Measurements from ENCODE around the gene OGA.
"Not testable (repeated sequence)": the region's sequence is repeated elsewhere in the genome, so short reads cannot be mapped to it uniquely, and the experiment has no call there.

The OGA gene

GRCh38 chr10:101817337-101818118 lies 716 bp downstream of the OGA start:
- Histone ChIP-seq H3K4me3 (ENCODE audit: low read length) (peak overlapping the region; percentile 97), H3K27ac (ENCODE audit: low read length) (peak overlapping the region; percentile 44), H3K9ac (ENCODE audit: low read depth, low read length) (peak overlapping the region; percentile 98), H3K36me3 (ENCODE audit: insufficient read depth, low read depth, low read length) (peaks cover 11% of the 10 kb centered on the region), H3K4me1 (ENCODE audit: insufficient read depth, low read length) (0 out of 2 replicates have a peak, but pooled peaks cover 5% of the 10 kb centered on the region), H3K9me3 (ENCODE audit: insufficient read depth, low read depth, low read length) (no peaks in the 10 kb centered on the region), H3K27me3 (ENCODE audit: insufficient read depth, low read length) (no peaks in the 10 kb centered on the region)

DNA sequence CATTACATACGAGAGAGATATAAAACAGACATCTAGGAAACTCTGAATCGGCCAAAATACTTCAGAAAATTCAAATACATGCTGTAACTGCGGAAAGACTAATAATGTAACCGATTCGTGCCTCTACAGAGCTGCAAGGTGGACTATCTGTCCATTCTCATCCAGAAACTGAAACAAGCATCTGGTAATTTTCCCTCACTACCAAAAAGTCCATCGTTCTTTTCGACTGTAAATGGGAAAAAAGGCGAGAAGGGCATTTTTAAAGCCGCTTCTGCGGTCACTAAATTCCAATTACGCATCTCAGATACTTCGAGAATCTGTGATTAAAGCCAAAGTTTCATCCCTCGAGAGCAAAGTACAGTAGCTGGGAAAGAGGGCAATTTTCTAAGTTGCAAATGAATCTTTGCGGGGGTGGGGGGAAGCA lies 1.3 kb downstream of the OGA start:
- Histone ChIP-seq H3K9ac (ENCODE audit: low read depth, low read length) (peak overlapping the region; percentile 98), H3K27ac (ENCODE audit: low read length) (peak overlapping the region; percentile 44), H3K4me1 (ENCODE audit: insufficient read depth, low read length) (0 out of 2 replicates have a peak, but pooled peaks cover 5% of the 10 kb centered on the region), H3K36me3 (ENCODE audit: insufficient read depth, low read depth, low read length) (peaks cover 17% of the 10 kb centered on the region), H3K27me3 (ENCODE audit: insufficient read depth, low read length) (no peaks in the 10 kb centered on the region), H3K9me3 (ENCODE audit: insufficient read depth, low read depth, low read length) (no peaks in the 10 kb centered on the region), H3K4me3 (ENCODE audit: low read length) (peak overlapping the region; percentile 97)

DNA sequence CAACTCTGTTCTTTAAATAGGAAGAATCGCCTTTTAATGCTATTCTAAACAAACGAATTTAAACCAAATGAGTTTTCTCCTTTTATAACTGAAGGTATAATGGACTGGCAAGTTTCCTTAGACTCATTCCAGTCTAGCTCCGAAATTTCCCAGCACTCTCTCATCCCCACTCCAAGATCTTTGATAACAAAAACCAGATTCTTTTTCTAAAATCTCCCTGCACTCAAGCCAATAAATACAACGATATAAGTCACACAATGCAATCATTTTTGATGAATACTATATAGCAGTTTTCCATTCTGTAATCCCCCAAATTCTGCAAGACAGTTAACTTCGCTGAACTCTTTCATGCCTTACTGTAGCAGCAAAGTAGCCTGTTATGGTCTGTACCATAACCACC lies 1.9 kb downstream of the OGA start:
- H3K4me1 ChIP-seq (ENCODE audit: insufficient read depth, low read length) = 0 out of 2 replicates have a peak, but pooled peaks cover 5% of the 10 kb centered on the region
- peaks cover 22% of the 10 kb centered on the region for H3K36me3 ChIP-seq (ENCODE audit: insufficient read depth, low read depth, low read length)
- no peaks in the 10 kb centered on the region for H3K27me3 ChIP-seq (ENCODE audit: insufficient read depth, low read length)
- H3K27ac ChIP-seq (ENCODE audit: low read length) = no peak overlapping the region
- no peaks in the 10 kb centered on the region for H3K9me3 ChIP-seq (ENCODE audit: insufficient read depth, low read depth, low read length)
- peak overlapping the region; percentile 97 for H3K4me3 ChIP-seq (ENCODE audit: low read length)
- H3K9ac ChIP-seq (ENCODE audit: low read depth, low read length) = peak overlapping the region; percentile 98

DNA sequence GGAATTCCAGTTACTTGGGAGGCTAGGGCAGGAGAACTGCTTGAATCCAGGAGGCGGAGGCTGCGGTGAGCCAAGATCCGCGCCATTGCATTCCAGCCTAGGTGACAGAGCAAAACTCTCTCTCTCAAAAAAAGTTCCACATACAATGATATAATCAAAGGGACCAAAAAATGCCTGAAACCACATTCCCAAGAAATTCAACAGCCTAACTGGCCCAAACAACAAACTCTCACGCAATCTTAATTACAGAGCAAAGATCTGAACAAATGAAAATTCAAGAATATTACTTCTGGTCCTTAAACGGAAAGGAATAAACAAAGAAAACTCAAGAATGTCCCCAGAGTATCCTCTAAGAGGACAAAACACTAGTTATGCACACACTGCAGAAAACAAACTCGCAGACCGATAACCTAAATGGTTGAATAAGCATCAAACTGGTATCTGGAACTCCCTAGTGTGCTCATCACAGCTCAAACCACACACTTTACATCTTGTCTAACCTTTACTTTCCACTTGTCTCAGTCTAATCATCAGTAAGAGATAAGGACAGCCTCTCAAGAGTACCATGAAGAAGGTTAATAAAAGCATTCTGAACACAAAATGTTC lies 3.7 kb downstream of the OGA start:
- Histone ChIP-seq H3K4me1 (ENCODE audit: insufficient read depth, low read length) (0 out of 2 replicates have a peak, but pooled peaks cover 5% of the 10 kb centered on the region), H3K27me3 (ENCODE audit: insufficient read depth, low read length) (no peaks in the 10 kb centered on the region), H3K9ac (ENCODE audit: low read depth, low read length) (peak overlapping the region; percentile 4; the same call in 1 of the 2 replicates), H3K36me3 (ENCODE audit: insufficient read depth, low read depth, low read length) (peaks cover 40% of the 10 kb centered on the region), H3K9me3 (ENCODE audit: insufficient read depth, low read depth, low read length) (no peaks in the 10 kb centered on the region), H3K4me3 (ENCODE audit: low read length) (peak overlapping the region; percentile 97), H3K27ac (ENCODE audit: low read length) (no peak overlapping the region)

- Histone ChIP-seq H3K27me3 (ENCODE audit: insufficient read depth, low read length) (no peaks in the 10 kb centered on the region), H3K4me1 (ENCODE audit: insufficient read depth, low read length) (0 out of 2 replicates have a peak, but pooled peaks cover 5% of the 10 kb centered on the region), H3K9me3 (ENCODE audit: insufficient read depth, low read depth, low read length) (no peaks in the 10 kb centered on the region), H3K9ac (ENCODE audit: low read depth, low read length) (no peak overlapping the region), H3K27ac (ENCODE audit: low read length) (no peak overlapping the region), H3K36me3 (ENCODE audit: insufficient read depth, low read depth, low read length) (peaks cover 60% of the 10 kb centered on the region), H3K4me3 (ENCODE audit: low read length) (no peak overlapping the region)
Observed at GRCh38 chr10:101812606-101813005, 5.6 kb downstream of the OGA start.

DNA sequence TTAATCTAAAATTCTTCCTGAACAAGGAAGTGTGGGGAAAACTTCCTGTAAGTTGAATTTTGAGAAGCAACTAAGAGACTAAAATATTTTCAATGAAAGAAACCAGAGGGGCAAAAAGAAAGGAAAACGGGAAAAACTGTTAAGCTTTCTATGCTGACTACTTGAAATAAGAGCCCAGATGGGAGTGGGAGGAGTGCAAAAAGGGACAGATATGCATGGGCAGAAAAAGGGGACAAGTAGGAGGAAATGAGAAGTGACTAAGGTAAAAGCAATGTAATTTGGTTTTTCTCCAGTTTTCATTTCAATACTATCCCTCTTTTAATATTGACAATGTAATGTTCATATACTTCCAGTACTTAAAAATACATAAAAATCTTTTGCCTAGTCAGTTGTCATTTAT lies 11.1 kb downstream of the OGA start:
- Histone ChIP-seq H3K27me3 (ENCODE audit: insufficient read depth, low read length) (no peaks in the 10 kb centered on the region), H3K9me3 (ENCODE audit: insufficient read depth, low read depth, low read length) (no peaks in the 10 kb centered on the region), H3K36me3 (ENCODE audit: insufficient read depth, low read depth, low read length) (peaks cover 97% of the 10 kb centered on the region), H3K4me1 (ENCODE audit: insufficient read depth, low read length) (no peaks in the 10 kb centered on the region), H3K27ac (ENCODE audit: low read length) (no peak overlapping the region), H3K9ac (ENCODE audit: low read depth, low read length) (no peak overlapping the region), H3K4me3 (ENCODE audit: low read length) (no peak overlapping the region)

GRCh38 chr10:101803511-101803910 lies 14.7 kb downstream of the OGA start:
- no peak overlapping the region for H3K9ac ChIP-seq (ENCODE audit: low read depth, low read length)
- H3K9me3 ChIP-seq (ENCODE audit: insufficient read depth, low read depth, low read length) = no peaks in the 10 kb centered on the region
- no peak overlapping the region for H3K27ac ChIP-seq (ENCODE audit: low read length)
- no peaks in the 10 kb centered on the region for H3K4me1 ChIP-seq (ENCODE audit: insufficient read depth, low read length)
- H3K27me3 ChIP-seq (ENCODE audit: insufficient read depth, low read length) = no peaks in the 10 kb centered on the region
- H3K36me3 ChIP-seq (ENCODE audit: insufficient read depth, low read depth, low read length) = peaks cover 97% of the 10 kb centered on the region
- no peak overlapping the region for H3K4me3 ChIP-seq (ENCODE audit: low read length)

- Histone ChIP-seq H3K9me3 (ENCODE audit: insufficient read depth, low read depth, low read length) (no peaks in the 10 kb centered on the region), H3K4me3 (ENCODE audit: low read length) (no peak overlapping the region), H3K9ac (ENCODE audit: low read depth, low read length) (no peak overlapping the region), H3K27ac (ENCODE audit: low read length) (no peak overlapping the region), H3K27me3 (ENCODE audit: insufficient read depth, low read length) (no peaks in the 10 kb centered on the region), H3K4me1 (ENCODE audit: insufficient read depth, low read length) (no peaks in the 10 kb centered on the region), H3K36me3 (ENCODE audit: insufficient read depth, low read depth, low read length) (peaks cover 100% of the 10 kb centered on the region)
Observed at GRCh38 chr10:101797403-101798059, 20.7 kb downstream of the OGA start.

GRCh38 chr10:101793526-101793925 lies 24.7 kb downstream of the OGA start:
- H3K9ac ChIP-seq (ENCODE audit: low read depth, low read length) = no peak overlapping the region
- no peaks in the 10 kb centered on the region for H3K9me3 ChIP-seq (ENCODE audit: insufficient read depth, low read depth, low read length)
- no peak overlapping the region for H3K27ac ChIP-seq (ENCODE audit: low read length)
- peaks cover 95% of the 10 kb centered on the region for H3K36me3 ChIP-seq (ENCODE audit: insufficient read depth, low read depth, low read length)
- H3K4me3 ChIP-seq (ENCODE audit: low read length) = no peak overlapping the region
- H3K4me1 ChIP-seq (ENCODE audit: insufficient read depth, low read length) = no peaks in the 10 kb centered on the region
- no peaks in the 10 kb centered on the region for H3K27me3 ChIP-seq (ENCODE audit: insufficient read depth, low read length)

DNA sequence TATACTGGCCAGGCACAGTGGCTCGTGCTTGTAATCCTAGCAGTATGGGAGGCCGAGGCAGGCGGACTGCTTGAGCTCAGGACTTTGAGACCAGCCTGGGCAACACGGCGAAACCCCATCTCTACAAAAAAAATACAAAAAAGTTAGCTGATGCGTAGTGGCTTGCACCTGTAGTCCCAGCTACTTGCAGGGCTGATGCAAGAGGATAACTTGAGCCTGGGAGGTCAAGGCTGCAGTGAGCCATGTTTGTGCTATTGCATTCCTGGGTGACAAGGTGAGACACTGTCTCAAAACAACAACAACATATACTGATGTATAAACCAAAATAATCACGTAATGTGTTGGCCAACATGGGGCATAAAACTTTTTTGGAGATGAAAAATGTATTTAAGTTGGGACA lies 28.6 kb downstream of the OGA start:
- peaks cover 92% of the 10 kb centered on the region for H3K36me3 ChIP-seq (ENCODE audit: insufficient read depth, low read depth, low read length)
- no peak overlapping the region for H3K27ac ChIP-seq (ENCODE audit: low read length)
- H3K9me3 ChIP-seq (ENCODE audit: insufficient read depth, low read depth, low read length) = no peaks in the 10 kb centered on the region
- no peaks in the 10 kb centered on the region for H3K27me3 ChIP-seq (ENCODE audit: insufficient read depth, low read length)
- no peak overlapping the region for H3K9ac ChIP-seq (ENCODE audit: low read depth, low read length)
- no peak overlapping the region for H3K4me3 ChIP-seq (ENCODE audit: low read length)
- H3K4me1 ChIP-seq (ENCODE audit: insufficient read depth, low read length) = no peaks in the 10 kb centered on the region

GRCh38 chr10:101789231-101789630 lies 29.0 kb downstream of the OGA start:
- not testable (repeated sequence) for H3K4me3 ChIP-seq (ENCODE audit: low read length); H3K9me3 ChIP-seq (ENCODE audit: insufficient read depth, low read depth, low read length); H3K9ac ChIP-seq (ENCODE audit: low read depth, low read length); H3K4me1 ChIP-seq (ENCODE audit: insufficient read depth, low read length); H3K27ac ChIP-seq (ENCODE audit: low read length); H3K27me3 ChIP-seq (ENCODE audit: insufficient read depth, low read length)
- peaks cover 91% of the 10 kb centered on the region for H3K36me3 ChIP-seq (ENCODE audit: insufficient read depth, low read depth, low read length)
